Measurements from ENCODE around the gene CACNA1I.

GRCh38 chr22:39553429-39553828, 17.1 kb upstream of the CACNA1I start:
- TF ChIP-seq POLR2A (IDR thresholded peaks at IDR 0.05; ENCODE audit: borderline replicate concordance, extremely low read depth, insufficient read depth, insufficient read length), result no peak
- no peak for TF ChIP-seq MAX (IDR thresholded peaks at IDR 0.05)
- TF ChIP-seq EZH2phosphoT487 (IDR thresholded peaks at IDR 0.05; ENCODE audit: borderline replicate concordance), result no peak
